Superior temporal gyrus (tissue), 1 donor: Measurements from ENCODE around the gene NTM.
"Not testable (repeated sequence)": the region's sequence is repeated elsewhere in the genome, so short reads cannot be mapped to it uniquely, and the experiment has no call there.

Experiments used
- DNase-seq: peaks from one replicate; pipeline ENCODE4 v3.0.0-alpha.2; 2016; ENCODE audit errors: extremely low spot score

NTM gene

DNA sequence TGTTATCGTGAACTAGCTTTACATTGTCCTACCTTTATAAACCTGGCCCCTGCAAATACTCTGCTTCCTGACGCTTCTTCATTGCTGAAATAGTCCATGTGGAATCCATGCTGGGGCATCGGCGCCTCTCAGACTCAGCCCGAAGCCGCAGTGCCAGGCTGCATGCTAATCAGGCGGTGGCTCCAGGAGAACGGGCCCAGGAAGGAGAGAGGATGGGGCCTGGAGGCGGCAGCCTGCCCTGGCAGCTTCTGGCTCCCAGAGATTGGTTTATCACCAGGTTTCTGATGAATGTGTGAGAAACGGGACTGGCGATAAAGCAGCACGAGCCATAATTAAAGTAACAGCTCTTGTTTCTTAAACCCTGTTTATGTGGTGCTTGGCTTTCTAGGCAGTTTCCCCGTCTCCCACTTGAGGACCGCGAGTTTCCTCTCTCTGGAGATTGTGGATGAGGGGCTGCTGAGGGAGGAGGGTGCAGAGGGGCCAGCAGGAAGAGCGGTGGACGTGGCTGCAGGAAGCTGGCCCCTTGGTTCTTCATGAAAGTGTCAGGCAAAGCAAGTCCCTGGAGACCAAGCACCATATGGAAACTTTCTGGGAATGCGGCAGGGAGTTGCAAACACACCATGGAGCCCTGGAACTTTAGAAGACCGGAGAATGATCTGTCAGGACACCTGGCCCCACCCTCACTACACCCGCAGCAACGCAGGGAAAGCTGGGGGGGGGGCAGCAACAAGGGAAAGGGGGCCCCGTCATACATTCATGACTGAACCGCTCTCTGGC, 93.4 kb downstream of the NTM start:
- peak; percentile 67 for DNase-seq

DNA sequence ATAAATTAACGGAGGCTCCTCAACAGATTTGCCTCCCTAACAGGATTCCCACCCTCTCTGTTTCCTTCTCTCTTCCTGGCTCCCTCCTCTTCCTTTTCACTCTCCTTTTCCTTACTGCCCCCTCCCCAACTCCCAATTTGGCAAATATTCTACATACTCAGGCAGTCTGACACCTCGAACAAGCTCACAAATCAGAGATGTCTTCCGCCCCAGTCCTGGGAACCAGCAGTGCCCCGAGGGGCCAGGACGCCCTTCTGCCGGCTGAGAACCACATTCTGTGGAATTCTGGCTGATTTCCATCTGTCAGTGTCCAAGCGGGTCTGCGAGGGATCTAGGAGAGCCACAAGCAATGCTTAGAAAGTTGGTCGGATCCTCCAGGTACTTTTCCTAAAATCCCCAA, 94.0 kb downstream of the NTM start:
- DNase-seq: no peak

DNA sequence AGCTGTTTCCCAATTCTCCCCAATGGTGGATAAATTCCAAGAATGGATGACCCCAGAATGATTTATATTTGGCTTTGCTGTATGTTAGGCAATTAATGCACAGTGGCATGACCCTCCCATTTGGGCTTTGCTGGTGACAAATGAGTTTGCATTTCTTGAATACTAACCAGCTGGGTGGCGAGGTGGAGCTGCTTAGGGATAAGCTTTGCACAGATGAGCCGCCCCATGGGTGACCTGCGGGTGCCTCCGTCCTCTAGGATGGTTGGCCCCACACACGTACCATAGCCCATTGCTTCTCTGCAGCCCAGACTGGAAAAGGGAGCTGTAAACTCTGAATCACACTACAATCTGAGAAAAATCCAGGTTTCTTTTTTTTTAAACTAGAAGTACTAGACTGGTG, 94.6 kb downstream of the NTM start:
- DNase-seq: no peak

DNA sequence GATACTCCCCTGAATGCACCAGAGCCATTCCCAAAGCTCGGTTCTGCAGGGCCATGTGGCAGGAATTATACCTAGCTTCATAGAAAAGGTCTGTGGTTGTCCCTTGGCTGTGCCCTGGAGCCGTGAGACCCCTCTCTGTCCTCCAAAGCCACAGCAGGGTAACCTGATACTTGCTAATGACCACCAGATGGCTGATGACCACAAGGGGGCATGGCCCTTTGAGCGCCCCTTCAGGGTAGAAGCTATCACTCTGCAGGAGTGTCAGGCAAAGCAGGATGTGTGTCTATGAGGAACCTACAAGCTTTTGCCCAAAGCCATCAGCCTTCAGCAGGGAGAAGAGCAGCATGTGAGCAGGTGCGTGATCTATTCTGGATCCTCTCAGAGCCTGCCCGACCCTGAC, 95.3 kb downstream of the NTM start:
- no peak for DNase-seq

DNA sequence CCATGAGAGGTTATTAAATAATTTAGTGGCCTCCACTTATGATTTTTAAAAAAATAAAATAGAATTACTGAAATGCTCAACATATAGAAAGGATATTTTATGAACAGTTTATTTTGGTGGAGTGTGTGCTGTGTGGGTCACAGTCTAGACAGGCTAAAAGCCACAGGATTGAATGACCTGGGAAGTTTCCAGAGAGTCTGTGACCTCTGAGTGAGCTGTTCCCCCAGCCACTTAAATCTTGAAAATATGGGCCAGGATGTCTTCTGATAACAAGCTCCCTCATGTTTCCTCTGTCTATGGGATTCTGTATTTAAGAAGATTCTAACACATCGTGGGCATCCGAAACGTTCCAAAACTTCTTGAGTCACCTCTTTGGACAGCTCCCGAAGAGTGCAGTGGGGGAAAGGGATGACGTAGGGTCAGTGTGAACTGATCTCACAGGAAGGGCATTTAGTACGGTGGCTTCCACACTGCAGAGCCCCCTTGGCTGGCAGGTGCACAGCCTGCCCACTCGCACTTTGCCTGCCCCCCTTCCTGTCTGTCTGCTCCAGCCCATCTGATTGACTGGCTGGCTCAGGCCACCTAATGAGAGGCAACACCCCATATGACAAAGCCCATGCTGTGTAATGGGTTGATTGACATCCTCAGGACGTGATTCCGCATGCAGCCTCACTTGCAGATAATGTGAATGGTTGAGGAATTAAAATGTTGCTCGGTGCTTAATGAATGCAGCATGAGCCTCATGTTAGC, 97.4 kb downstream of the NTM start:
- DNase-seq: no peak

DNA sequence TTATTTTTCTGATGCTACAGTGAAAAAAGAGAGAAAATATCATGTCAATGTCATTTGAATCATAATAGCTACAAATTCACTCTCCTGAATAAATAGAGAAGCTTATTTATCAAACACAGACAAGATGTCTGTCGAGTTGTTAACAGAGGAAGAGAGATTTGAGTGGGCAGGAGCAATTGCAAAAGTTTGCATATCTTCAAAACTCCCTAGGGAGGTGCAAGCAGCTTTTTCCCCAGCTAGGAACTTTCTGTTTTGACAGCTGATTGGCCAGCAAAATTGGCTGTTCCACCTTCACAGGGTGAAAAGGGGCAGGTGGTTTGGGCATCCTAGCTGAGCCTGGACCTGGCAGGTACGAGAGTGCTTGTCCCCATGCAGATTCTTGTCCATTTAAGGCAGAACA, 98.2 kb downstream of the NTM start:
- DNase-seq: no peak

DNA sequence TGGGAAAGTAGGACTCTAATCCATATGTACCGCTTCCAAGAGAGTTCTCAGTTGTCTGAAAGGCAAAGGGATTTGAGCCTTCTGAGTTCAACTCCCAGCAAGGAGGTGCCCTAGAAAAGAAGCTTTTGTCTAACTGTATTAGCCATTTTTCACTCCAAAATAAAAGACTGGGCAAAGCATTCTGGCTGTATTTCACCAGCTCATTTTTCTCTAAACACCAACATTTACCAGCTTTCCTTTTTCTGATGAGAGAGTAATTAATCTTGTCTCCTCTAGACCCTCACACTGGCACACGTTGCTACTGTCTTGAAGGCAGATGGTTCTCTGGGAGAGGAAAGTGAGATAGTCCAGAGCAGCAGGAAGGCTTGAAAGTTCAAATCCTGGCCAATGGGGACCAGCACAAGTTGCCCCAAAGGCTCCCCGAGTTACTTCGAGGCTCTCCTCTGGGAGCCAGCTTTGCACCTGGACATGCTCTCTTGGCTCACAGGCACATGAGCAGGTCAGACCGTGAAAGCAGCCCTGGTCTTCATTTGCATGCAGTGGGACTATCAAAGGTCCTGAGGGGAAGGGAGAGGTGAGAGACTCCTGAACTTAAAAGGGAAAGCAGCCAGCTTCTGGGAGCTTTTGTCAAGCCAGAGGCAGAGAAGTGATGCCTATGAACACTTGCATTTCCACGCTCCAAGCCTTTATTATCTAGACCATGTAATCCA, 100.0 kb downstream of the NTM start:
- DNase-seq: no peak

DNA sequence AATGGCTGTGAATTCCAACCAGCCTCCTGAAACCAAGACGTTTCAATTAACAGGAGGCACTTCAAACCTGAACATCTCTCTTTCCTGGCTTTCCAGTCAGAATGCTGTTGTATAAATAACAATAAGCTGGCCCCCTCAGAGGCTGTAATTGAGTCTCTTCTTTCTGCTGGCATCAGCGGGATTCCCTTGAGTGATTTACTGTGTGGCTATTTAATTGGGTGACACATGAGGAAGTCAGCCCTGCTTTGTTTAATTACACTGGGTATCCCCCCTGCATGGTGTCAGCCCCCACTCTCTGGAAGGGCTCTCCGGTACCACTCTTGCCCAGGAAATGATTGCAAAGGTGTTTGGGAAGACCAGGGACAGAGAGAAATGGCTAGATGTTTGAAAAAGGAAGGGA, 101.6 kb downstream of the NTM start:
- no peak for DNase-seq

DNA sequence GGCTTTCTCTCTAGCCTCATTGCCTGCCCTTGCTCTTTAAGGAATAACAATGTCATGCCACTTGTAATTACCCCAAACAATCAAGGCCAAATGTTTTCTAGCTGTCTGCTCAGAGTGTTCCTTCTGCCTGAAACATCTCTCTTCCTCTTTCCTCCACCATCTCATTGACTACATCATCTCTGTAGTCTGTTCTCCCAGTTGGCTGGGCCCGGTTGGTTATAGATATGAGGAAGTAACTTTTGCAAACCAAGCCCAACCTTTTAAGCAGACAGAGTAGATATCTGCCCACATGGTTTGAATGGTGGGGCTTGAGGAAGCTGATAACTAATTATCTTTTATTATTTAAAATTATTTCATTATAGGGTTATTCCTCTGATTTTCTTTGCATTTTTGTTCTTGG, 104.5 kb downstream of the NTM start:
- no peak for DNase-seq

DNA sequence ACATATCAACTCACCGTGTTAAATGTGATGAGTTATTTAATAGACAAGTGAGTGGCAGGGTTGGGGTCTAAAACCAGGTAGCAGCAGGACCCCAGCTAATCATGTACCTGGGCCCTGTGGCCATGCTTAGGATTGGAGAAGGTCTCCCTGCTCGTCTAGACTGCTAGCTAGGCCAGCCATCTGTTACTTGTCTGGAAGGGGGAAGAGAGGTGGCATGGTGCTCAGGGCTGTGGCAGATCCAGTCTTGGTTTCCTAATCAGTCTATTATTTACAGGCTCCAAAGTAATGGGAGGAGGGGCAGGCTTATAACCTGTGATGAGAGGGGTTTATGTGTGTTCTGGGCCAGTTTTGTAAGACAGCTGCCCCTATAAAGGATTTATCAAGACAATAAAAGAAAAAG, 105.9 kb downstream of the NTM start:
- no peak for DNase-seq

DNA sequence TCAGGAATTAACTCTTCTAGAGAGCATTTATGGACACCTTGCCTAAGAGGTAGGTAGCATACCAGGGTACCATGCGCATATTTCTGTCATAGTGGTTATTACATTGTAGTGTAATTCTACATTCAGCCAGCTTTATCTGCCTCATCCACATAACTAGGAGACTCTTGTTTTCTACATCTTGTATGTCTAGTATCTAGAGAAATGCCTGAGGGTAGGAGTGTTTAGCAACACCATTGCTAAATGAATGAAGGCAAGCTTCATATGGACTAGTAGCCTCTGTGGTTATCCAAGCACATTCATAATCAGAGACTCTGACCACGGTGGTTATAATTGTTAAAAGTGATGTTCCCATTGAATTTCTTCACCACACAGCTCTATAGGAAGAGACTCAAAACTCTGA, 107.9 kb downstream of the NTM start:
- no peak for DNase-seq

DNA sequence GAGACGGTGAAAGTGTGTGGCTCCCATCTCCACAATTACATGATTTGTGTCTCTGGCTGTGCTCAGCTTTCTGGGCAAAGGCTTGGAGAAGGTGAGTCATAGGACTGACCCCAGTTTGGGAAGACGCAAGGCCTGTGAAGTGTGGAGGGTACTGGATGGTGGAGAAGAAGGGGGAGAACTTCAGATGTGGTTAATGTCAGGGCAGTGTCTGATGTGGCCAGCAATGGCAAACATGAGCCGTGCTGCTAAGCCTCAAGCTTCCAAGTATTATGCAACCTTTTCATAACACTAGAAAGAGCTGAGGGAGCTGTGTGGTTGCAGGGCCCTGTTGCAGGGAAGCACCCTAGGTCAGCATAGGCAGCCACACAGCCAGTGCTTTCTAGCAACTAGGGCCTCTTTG, 110.9 kb downstream of the NTM start:
- no peak for DNase-seq

DNA sequence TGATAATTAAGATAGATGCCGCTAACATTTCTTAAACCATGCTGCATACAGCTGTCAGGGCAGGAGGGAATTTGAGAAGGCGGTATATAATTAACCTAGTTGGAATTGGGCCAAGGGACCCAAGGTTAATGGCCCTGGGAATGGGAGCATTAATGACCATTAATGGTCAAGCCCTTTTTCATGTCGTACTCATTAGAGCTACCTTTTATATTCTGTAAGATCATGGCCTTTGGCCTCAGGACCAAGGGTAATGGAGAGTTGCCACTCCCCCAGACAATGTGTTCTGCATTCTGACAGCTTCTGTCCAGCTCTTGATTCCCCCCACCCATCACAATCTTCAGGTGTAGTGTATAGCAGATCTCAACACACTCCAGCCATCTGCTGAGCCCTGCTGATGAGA, 111.6 kb downstream of the NTM start:
- DNase-seq: no peak

DNA sequence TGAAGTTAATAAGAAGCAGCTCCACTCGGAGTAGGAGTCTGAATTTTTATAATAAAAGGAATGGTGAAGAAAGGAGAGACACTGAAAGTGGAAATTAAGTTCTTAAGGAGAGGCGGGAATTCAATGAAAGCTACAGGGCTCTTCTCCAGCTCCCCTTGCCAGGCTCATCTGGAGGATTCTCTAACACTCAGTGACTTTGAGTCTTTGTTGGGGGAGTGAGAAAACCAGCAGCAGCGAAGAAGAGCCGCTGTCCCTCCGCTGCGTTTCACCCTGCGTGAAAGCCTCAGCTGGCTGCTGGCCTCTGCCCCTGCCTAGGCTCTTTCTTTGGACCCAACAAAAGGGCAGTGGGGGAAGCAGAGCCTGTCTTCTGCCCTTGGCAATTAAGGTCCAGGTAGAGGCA, 113.0 kb downstream of the NTM start:
- DNase-seq: no peak

DNA sequence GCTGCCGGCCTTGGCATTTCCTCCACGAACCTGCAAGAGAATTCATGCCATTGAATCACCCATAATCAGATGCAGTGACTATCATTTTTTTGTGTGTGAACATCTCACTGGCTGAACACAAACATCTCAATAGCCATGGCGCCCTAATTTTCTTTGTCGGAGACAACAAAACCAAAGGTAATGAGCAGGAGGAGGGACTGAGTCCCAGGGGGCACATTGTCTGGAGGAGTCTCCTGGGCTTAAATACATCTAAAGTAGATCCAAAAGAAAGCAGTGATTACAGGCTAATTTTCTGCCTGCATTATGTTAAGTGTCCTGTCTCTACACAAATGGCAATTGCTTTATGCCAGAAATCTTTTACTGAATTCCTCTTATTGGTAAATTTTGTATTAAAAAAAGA, 113.5 kb downstream of the NTM start:
- no peak for DNase-seq

DNA sequence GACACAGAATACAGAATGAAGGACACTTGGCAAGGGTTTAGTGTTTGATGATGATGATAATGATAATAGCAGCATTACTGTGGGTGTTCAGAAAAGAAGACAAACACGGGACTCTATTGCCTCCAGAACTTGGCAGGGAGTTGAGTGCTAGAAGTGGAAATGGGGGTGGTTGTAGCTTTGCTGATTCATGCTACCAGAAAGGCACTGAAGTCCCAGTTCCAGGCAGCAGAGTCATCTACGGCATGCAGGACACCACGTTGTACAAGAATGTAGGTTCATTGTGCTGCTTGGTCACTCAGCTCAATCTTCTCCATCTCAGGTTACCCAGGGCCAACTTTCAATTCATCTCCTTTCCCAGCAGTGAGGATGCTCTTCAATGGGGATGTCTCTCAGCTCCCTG, 115.7 kb downstream of the NTM start:
- peak; percentile 79 for DNase-seq

DNA sequence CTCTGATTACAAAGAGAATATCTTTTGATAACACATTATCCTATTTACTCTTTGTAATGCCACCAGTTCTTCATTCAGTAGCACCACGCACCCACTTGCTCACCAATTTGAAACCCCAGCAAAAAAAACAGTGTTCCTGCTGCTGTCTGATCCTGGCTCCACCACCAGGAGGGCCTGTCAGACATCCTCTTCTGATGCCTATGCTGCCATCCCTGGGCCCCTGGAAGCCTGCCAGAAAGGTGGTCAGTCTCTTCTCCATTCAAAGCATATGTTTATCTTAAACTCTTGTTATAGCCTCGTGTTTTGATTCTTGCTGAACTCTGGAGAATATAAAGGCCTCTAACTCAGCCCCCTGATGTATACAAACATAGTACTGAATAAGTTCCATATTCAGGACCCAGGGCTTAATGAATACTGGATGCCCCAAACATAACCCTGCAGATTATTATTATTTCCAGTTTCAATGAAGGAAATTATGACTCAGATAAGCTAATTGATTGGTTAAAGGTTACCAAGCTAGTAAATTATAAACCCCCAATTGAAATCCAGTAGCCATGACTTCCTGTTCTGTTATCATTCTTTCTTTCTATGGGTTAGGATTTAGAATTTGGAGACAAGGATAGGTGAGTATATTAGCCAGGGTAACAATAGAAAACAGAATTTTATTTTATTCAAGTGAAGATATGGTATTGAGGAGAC, 116.7 kb downstream of the NTM start:
- no peak for DNase-seq

DNA sequence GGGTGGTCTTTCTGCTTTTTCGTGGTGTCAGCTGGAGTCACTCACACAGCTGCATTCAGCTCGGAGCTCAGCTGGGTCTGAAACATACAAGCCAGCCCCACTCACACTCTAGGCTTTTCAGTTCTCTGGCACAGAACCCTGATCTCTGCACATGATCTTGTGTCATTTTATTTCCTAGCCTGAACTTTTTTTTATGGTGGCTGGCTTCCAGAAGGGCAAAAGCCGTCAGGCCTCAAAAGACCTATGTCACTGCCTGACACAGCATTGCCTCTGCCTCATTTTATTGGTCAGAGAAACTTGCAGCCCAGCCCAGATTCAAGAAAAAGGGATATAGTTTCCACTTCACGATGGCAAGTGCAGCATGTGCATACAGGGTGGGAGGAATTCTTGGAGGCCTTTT, 117.8 kb downstream of the NTM start:
- DNase-seq: peak; percentile 92

DNA sequence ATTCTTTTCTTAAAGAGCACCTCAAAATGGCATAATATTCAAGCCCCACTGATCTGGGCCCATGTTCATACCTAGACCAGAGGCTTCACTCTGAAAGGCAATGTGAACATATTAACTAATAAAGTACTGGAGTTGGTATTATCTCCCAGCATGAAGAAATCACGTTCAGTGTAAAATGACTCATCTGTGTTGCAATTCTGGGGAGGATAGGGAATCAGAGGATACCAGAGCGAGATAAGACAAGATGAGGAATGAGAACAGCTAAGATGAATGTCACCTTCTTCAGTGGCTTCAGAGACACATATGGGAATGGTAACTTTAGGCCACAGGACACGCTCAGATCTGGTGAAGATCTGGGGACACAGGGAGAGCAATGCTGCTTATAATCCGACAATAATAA, 121.1 kb downstream of the NTM start:
- DNase-seq: no peak

DNA sequence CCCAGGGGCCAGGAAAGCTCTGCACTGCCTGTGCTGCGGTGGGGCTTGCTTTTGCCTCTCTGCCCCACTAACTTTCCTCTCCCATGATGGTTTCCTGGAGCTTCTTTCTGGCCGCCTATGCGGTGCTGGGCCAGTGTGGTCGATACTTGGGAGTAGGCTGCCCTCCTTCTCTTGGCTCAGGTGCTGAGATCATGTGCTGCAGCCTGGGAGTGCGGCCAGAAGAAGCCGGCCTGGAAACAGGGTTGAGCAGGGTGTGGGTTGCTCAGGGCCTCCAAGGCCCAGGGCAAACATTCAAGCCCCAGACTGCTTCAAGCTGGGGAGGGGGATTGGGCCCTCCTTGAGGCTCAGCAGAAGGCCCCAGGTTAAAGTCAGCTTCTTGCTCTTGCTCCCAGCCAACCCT, 125.0 kb downstream of the NTM start:
- peak; percentile 55 for DNase-seq

DNA sequence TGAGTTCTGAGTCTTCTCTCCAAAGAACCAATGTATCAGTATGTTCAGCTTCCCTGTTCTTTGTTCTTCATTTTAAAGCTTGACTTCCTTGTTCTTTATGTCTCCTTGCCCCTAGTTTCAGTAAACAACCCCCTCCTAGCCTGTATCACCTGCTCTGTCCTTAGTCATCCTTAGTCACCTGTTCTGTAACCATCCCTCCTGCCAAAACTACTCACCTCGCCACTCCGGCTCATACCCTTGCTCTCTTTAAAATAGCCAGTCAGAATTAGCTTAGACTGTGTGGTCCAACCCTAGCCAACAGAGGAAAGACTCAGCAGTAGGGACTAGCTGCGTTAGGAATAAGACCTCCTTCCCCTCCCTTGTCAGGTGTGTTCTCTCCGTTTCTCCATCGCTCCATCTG, 127.3 kb downstream of the NTM start:
- not testable (repeated sequence) for DNase-seq

DNA sequence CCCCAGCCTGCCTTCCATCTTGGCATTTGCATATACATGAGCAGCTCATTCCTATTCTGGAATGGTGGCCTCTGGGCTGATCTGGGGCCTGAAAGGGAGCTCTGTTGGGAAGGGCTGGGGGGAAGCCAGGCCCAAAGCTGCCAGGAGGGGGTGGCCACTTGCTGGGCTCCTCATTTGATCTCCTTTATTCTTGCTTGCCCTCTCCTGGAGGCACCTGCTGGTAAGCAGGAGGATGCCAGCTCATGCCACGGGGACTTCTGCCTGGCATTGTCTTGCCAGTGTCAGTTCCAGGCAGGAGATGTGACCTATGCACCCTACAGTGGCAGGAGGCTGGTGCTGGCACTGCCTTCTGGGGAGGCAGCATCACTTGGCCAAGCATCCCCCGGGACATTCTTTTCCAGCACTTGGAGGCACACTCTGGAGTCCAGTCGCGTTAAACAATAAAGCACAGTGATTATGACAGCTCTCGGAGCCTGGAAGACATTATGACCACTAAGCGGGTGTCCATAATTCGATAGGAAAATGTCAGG, 128.3 kb downstream of the NTM start:
- peak; percentile 76 for DNase-seq
